Measurements from ENCODE around the gene PLEKHB2.
"Not testable (repeated sequence)": the region's sequence is repeated elsewhere in the genome, so short reads cannot be mapped to it uniquely, and the experiment has no call there.

The PLEKHB2 gene

DNA sequence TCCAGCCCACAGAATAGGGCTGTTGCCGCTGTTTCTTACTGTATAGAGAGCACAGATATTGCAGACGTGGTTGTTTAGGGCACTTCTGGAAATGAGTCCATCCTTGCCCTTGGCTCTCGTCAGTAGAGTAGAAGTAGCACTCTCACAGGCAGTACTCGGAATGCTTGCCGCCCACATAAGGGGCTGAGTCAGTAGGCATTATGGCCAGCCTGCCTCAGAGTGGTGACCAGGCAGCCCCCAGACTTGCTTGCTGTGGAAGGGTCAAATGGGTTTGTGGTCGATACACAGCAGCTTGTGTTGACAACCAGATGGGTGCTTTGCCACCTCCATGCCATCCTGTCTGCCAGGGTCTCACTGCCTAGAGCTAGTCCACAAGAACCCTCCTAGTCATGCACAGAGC lies 38.7 kb downstream of the PLEKHB2 start:
- DNase-seq (ENCODE audit: low spot score), result no peak

DNA sequence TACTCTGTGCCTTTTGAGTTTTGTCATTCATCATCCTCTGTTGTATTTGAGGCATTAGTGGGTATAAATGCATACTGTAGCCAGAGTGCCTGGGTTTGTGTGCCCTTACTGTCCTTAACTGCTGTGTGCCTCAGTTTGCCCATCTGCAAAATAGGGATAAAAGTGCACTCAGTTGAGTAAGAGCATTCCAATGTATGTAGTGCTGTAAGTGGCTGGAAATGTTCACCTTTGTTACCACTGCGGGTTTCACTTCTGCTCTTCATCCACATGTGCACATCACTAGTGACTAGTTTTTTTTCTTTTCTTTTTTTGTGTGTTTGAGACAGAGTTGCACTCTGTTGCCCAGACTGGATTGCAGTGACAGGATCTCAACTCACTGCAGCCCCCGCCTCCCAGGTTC lies 39.9 kb downstream of the PLEKHB2 start:
- no peak for DNase-seq (ENCODE audit: low spot score)

DNA sequence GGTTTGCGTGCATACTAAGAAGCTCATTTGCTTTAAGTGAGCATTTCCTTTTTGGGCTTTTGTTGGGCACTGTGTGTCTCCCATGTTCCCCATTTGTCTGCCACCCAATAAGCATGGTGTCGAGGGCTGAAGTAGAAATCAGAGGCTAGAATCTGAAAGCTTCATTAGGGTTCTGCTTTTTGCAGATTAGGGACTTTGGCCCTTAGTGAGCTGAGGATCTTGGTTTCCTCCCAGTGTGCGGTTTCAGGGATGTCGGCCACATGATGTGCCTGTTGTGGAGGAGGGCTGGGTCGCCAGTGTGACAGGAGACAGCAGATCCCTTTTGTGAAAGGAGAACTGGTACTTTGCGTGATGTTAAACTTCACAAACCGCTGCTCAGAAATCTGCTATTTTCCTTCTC lies 41.1 kb downstream of the PLEKHB2 start:
- no peak for DNase-seq (ENCODE audit: low spot score)

DNA sequence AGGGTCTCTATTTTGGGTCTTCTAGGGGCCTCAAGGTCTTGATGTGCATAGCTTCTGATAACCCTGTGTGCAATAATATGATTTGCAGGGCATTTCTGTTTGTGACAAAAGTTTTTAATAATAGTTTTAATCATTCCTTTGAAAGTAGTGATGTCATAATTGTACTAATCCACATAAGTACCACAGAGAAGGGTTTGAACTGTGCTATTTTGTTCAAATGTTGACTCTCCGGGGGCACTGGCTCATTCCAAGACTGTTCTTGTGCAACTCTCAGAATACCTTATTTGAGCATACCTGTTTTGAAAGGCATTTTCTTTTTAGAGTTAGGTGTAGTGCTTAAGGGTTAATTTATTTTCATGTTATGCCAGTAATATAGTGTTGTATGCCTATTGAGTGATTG lies 41.6 kb downstream of the PLEKHB2 start:
- no peak for DNase-seq (ENCODE audit: low spot score)

DNA sequence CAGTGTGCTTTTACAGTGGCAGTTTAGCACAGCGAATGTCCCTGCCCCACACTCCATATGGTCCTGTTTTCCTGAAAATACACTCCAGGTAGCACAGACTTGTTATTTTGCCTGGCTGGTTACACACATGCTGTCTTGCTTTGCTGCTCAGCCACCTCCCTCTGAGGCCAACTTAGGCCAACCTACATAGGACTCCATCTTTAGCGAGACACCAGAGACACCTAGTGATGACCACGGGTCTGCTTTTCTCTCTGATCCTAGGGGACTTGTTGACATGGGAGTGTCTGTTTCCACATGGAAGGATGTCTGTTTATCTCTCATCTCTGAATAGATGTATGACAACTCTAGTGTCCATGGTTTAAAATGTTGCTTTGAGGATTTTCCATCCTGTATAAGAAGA lies 43.3 kb downstream of the PLEKHB2 start:
- DNase-seq (ENCODE audit: low spot score), result peak; percentile 45

DNA sequence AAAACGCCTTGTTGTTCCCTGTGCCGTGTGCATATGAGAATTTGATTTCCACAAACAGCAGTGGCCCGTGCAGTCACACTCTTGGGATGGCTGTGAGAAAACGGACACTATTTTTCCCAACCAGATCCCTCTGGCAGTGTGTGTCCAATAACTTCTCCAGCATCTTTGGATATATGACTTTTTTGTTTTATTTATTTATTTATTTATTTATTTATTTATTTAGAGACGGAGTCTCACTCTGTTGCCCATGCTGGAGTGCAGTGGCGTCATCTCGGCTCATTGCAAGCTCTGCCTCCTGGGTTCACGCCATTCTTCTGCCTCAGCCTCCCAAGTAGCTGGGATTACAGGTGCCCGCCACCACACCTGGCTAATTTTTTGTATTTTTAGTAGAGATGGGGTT lies 45.0 kb downstream of the PLEKHB2 start:
- DNase-seq (ENCODE audit: low spot score), result not testable (repeated sequence)

DNA sequence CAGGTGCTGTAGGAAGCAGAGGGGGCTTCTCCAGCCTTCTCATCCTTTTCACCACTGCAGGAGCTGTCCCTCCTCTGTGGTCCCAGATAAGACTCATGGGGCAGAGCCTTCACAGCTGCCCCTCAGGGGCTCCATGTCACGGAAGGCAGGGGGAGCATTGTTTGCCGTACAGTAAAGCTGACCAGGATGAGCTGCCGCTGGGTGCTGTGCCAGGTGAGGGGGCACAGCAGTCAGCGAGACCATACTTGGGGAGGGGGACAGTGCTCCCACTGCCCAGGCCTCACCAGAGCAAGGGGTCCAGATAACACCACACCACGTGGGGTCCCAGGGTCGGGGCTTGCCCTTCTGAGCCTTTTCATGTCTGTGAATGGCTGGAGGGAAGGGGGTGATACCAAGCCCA lies 46.3 kb downstream of the PLEKHB2 start:
- no peak for DNase-seq (ENCODE audit: low spot score)

DNA sequence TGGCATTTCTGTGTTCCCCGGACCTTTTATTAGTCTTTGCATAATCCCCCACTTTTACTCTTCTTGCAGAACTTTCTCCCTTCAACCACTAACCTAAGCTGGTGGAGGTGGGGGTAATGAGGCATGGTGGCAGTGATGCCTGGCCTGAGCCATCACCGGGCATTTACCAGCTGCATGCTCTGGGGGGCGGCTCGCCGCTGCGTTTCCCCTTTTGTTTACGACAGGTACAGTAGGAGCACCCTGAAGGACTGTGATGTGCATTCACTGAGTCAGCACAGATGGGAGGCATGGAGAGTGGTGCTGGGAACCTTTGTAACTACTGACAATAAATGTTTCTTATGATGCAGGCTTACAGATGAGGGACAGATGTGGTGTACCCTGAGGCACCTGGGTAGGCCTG lies 46.9 kb downstream of the PLEKHB2 start:
- no peak for DNase-seq (ENCODE audit: low spot score)

DNA sequence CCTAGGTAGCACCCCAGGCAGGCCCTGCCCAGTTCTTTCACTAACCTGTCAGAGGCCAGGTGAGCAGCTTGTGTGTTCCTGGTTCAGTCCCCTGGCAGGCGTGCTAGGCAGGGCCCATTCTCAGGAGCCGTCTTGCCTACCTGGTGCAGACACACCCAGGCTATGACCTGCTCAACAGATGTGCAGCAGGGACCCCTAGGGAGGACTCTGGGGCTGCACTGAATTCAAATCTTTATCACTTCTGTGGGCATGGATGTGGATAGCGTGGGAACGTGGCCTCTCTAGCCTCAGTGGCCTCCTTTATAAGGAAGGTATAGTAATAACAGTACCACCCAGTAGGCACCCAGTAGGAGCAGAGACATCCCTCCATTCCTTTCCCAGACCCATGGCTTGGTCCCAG lies 48.4 kb downstream of the PLEKHB2 start:
- DNase-seq (ENCODE audit: low spot score), result no peak

DNA sequence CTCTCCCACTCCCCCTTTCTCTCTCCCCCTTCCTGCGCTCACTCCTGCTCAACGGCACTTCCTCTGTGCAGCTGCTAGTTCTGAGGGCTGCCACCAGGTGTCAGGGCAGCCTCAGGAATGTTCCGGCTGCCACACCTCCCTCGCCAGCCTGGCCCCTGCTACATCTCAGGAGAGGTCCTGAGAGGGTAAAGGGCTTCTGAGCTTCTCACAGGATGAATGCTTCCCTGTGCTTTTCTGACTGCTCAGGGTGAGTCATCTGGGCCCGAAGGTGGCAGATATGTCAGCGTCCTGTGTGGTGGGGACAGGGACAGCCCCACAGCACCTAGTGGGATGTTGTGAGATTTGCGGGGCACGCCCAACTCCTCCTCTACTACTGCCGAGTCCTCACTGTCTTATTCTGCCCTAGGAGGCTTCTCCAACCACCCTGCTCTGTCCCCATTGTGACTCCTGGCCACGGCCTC lies 49.0 kb downstream of the PLEKHB2 start:
- DNase-seq (ENCODE audit: low spot score), result peak; percentile 66

DNA sequence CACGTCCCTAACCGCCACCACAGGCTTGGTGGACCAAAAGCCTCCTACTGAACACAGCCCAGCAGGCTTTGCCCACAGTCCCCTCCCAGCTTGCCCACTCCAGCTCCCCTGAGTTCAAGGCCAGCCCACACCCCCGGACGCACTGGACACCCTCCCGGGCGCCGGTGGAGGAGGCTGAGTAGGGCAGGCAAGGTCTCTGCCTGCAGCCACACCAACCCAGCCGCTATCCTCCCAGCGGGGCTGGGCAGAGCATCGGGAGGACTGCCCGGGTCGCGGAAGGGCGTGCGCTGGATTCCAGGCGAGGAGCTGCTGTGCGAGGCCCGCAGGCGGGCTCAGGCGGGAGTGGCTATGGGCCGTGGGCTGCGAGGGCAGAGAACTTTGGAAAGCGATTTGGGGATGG lies 49.5 kb downstream of the PLEKHB2 start:
- no peak for DNase-seq (ENCODE audit: low spot score)

DNA sequence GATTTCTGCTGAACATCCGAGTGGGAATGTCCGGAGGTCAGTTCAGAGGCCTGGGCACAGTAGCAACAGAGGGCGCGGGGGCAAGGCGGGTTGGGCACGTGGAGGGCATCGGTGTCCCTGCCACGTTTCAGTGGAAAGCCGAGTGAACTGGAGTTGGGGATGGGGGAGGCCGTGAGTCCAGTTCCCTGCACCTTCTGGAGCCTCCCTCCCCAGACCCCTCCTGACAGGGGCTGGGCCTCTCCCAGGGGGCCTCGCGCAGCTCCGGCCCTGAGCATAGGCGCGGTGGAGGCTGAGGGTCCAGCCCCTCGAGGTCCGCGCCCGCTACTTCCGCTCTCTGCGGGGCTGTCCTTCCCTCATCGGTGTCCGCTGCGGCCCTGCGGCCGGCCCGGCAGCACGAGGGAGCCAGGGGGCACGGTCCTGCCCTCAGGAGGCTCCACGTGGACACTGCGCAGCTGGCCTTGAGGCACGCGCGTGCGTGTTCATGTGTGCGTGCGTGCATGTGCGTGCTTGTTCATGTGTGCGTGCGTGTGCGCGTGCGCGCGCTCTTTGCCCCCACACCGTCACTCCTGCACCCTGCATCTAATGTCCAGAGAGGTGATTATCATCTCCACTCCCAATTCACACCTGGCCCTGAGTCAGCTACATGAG lies 50.2 kb downstream of the PLEKHB2 start:
- DNase-seq (ENCODE audit: low spot score), result no peak

DNA sequence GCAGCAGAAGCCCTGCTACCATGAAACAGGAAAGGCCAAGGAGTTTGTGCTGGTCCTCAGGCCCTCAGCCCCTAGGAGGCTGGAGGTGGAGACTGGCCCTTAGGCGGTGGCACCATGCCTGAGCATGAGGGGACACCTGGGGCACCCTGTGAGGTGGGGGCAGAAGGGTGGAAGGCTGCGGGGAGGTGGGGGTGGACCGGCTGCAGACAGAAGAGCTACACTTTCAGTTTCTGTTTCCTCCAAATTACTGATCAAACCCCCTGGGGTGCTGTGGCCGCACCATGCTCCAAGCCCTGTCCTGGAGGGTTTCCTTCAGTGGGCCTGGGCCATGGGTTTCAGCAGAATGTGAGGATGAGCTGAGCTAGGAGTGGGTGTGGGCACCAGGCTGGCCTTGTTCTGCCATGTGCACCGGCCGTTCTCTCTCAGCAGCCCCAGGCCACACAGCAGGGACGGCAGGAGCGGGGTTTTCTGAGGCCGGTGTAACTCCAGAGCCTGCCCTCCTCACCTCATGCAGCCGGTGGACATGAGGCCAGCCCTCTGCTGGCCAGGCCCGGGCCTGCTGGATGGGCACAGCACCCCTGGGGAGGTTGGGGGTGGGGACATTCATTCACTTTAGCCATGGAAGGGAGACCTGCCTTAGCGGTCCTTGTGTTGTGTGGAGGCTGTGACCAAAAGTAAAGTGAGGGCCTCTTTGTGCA lies 51.5 kb downstream of the PLEKHB2 start:
- no peak for DNase-seq (ENCODE audit: low spot score)

DNA sequence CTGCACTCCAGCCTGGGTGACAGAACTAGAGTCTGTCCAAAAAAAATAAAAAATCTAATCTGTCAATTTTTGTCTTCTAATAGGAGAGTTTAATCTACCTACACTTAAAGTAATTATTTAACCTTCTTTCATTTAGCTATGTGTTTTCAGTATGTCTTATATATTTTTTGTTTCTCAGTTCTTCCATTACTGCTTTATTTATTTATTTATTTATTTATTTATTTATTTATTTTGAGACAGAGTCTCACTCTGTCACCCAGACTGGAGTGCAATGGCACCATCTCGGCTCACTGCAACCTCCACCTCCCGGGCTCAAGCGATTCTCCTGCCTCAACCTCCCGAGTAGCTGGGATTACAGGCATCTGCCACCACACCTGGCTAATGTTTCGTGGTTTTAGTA lies 60.4 kb downstream of the PLEKHB2 start:
- not testable (repeated sequence) for DNase-seq (ENCODE audit: low spot score)

DNA sequence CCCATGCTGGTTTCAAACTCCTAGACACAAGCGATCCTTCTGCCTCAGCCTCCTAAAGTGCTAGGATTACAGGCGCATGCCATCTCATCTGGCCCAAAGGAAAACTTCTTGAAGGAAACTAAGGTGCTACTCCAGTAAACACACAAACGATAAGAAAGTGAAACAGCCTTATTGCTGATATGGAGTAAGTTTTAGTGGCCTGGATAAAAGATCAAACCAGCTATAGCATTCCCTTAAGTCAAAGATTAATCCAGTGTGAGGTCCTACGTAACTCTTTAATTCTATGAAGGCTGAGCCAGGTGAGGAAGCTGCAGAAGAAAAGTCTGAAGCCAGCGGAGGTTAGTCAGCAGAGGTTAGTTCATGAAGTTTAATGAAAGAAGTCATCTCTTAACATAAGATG lies 63.4 kb downstream of the PLEKHB2 start:
- no peak for DNase-seq (ENCODE audit: low spot score)

DNA sequence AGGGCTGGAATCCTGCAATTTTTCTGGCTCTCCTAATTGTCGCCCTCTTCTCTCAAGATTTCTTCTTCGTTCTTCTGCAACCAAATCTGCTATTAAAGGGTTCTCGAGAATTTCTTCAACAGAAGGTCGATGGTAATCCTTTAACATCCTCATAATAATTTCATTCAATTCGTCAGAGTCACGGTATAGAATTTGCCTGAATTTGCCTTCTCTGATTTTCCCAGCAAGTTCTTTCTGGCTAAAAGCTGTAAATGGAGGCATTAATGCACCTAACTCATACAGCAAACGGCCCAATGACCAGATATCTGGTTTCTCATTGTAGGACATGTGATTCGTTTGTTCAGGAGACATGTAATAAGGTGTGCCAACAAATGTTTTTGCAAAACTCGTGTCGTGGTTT lies 72.9 kb downstream of the PLEKHB2 start:
- DNase-seq (ENCODE audit: low spot score), result not testable (repeated sequence)

DNA sequence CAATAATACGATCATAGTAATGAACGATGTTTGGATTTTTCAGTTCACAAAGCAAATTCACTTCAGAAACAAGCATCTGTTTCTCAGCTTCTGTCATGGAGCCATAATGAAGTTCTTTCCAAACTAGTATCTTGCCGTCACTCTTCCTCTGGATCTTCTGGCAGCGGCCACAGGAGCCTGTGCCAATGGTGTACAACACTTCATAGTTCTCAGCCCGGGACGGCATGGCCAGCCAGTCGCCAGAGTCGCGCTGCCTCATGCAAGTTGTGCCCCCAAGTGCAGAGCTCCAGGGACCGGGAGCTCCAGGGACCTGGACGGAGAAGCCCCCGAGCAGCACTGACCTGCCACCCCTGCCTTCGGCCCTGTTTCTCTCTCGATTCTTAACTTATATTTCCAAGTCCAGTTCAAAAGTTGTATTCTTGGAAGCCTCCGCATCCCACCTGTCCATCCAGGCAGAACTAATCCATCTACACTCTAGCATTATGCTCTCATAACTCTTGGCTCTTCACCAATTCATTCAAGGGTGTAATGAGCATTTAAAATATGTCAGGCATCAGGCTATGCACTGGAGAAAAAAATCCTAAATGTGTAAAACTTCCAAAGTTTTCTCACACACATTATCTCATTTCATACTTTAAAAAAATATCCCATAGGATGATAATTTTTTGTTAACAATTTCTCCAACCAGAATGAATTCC lies 73.7 kb downstream of the PLEKHB2 start:
- DNase-seq (ENCODE audit: low spot score), result not testable (repeated sequence)

DNA sequence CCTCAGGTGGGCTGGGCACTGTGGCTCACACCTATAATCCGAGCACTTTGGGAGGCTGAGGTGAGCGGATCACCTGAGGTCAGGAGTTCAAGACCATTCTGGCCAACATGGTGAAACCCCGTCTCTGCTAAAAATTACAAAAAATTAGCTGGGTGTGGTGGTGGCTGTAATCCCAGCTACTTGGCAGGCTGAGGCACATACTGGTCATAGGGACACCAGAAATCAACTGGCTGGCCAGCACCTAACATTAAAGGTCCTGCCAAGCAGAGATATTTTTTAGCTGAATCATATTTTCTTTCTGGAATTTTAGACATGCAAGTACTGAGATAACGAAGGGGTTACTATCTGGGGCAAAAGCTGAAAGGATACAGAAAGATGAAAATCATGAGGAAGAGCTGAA lies 76.3 kb downstream of the PLEKHB2 start:
- DNase-seq (ENCODE audit: low spot score), result not testable (repeated sequence)

DNA sequence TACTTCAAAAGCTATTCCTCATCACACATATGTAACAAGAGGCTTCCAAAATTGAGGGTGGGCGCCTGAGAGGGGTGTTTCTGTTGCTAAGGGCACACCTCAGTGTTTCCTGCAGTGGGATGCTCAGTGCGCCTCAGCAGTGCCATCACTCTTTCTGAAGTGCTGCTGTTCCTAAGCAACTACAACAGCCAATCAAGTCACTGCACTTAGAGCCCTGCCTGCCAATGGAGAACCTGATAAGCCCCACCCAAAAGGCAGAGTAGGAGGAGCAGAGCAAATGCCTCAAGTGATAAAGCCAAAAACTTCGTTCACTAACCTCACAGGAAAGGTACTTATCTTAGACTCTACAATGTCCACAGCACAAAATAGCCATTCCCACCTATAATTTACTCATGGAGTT lies 88.3 kb downstream of the PLEKHB2 start:
- DNase-seq (ENCODE audit: low spot score), result peak; percentile 67

DNA sequence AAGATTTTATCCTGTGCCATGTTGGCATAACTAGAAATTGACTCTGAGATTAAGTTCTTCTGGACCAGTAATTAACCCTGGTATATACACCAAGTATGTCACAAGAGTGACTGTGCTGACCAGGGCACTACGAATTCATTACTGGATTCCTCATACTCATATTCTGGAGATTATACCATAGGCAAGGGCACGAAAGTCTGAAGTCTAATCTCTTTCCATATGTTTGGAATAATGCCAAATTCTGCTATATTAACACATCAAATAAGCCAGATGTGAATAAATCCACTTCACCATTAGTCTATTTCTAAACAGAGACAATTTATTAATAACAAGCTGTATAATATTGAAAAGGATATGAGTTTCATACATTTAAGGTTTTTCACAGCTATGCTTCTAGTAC lies 91.0 kb downstream of the PLEKHB2 start:
- DNase-seq (ENCODE audit: low spot score), result peak; percentile 57

Data from hematopoietic multipotent progenitor cell treated with erythropoietin and hydrocortisone succinate and interleukin-3 and kit ligand, for 17 days (in vitro differentiated cells).